Measurements from ENCODE around the gene RPL26. TPM values are rescaled to one million over a fixed set of nuclear protein-coding genes. Genes with fewer than 3 reads are reported as not detected.
"Not testable (repeated sequence)": the region's sequence is repeated elsewhere in the genome, so short reads cannot be mapped to it uniquely, and the experiment has no call there.

Gene RPL26
- total RNA-seq, 5 donors from 2014 or later (not counting 1 experiment from before 2014, with no cell fraction given): 2,515 to 2,978 (median 2,612) TPM

DNA sequence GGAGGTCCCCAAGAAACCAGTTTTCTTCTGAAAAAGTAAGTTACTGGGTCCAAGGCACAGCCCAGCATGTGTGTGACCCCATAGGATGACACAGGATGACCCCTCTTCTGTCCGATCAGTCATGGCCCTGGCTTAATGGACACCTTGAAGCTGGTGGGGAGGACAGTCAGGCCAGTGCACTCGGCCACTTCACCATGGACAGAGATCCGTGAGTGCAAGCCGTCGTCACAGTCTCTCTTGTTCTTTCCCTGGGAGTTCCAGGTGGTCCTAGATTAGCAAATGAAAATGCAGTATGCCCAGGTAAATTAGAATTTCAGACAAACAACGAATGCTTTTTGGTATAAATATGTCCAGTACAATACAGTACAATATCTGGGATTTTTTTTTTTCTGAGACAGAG is 16.0 kb upstream of the RPL26 start:
- peaks cover 3 to 6% (median 4%) of the 10 kb centered on the region in 3 donors for H3K4me1 Mint-ChIP-seq
- Histone ChIP-seq H3K36me3 (ENCODE audit: control insufficient read depth in 2 of 2, extremely low read depth in 1 of 2, insufficient read depth in 1 of 2, low read length in 1 of 2) (no peaks in the 10 kb centered on the region), H3K27me3 (replicated peaks in 1 of 2; ENCODE audit: control insufficient read depth in 2 of 2, extremely low read depth in 1 of 2, insufficient read depth in 2 of 2, low read length in 1 of 2) (peaks cover 0 to 40% of the 10 kb centered on the region in 2 experiments), H3K9me3 (no peaks in the 10 kb centered on the region), H3K27ac (ENCODE audit: low read length) (no peak overlapping the region), H3K4me1 (ENCODE audit: control insufficient read depth in 1 of 2, extremely low read depth in 1 of 2, insufficient read depth in 2 of 2, low read length in 2 of 2) (peaks cover 1 to 6% of the 10 kb centered on the region in 2 experiments), H3K4me3 (ENCODE audit: control insufficient read depth in 1 of 2, extremely low read depth in 1 of 2, low read length in 1 of 2) (no peak overlapping the region)
- CTCF ChIA-PET: no interaction called here
- H3K4me3 Mint-ChIP-seq: no peak overlapping the region
- H3K36me3 Mint-ChIP-seq: no peaks in the 10 kb centered on the region
- no peak overlapping the region for H3K27ac Mint-ChIP-seq
- 81% methylated on average over 5 of the region's 6 CpGs for WGBS (ENCODE audit: insufficient coverage)
- POLR2A ChIA-PET: no interaction called here
- no peaks in the 10 kb centered on the region for H3K9me3 Mint-ChIP-seq
- H3K27me3 Mint-ChIP-seq: peaks cover 20 to 46% of the 10 kb centered on the region in 2 donors
- DNase-seq (no peak), ATAC-seq (replicated peaks in 1 of 4) (no peak)

DNA sequence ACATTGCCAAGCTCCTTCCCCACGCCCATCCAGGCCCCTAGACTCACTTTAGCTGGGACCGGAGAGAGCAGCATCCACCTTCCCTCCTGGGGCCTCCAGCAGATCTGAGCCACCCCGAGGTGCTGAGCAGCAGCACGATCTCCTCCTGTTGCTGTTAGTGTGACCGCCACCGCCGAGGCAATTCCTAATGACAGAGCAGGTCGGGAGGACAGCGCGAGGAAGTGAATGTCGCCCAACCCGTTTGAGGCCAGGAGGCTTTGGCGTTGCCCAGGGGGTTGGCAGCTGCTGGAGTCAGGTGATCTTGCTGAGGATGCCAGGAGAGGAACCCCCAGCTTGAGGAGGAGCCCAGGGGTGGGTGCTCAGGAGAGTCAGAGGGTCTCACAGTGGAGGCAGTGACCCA is 14.6 kb upstream of the RPL26 start, which contains the start of gene RNF222:
Gene RNF222 (minus strand): TSS at position 192 of the 400 bp plus-strand sequence. CDS start 4,366 bp downstream, outside the sequence.
- no peaks in the 10 kb centered on the region for H3K9me3 ChIP-seq
- DNase-seq (no peak), ATAC-seq (replicated peaks in 1 of 4) (no peak)
- no peak within 1 kb of the TSS for H3K4me3 ChIP-seq (ENCODE audit: control insufficient read depth in 1 of 2, extremely low read depth in 1 of 2, low read length in 1 of 2)
- 67% methylated on average over 12 of the region's 13 CpGs for WGBS (ENCODE audit: insufficient coverage)
- H3K27me3 ChIP-seq (replicated peaks in 1 of 2; ENCODE audit: control insufficient read depth in 2 of 2, extremely low read depth in 1 of 2, insufficient read depth in 2 of 2, low read length in 1 of 2): peaks cover 0 to 40% of the 10 kb centered on the region in 2 experiments
- H3K36me3 ChIP-seq (ENCODE audit: control insufficient read depth in 2 of 2, extremely low read depth in 1 of 2, insufficient read depth in 1 of 2, low read length in 1 of 2): no peaks in the 10 kb centered on the region
- ChIA-PET POLR2A (no interaction called here), CTCF (no interaction called here)
- H3K9me3 Mint-ChIP-seq: no peaks in the 10 kb centered on the region
- no peak within 1 kb of the TSS for H3K27ac ChIP-seq (ENCODE audit: low read length)
- H3K4me1 Mint-ChIP-seq: peaks cover 11 to 13% (median 12%) of the 10 kb centered on the region in 3 donors
- no peak within 1 kb of the TSS for H3K4me3 Mint-ChIP-seq
- H3K27me3 Mint-ChIP-seq: peaks cover 14 to 42% of the 10 kb centered on the region in 2 donors
- no peaks in the 10 kb centered on the region for H3K36me3 Mint-ChIP-seq
- peaks cover 6 to 19% of the 10 kb centered on the region in 2 experiments for H3K4me1 ChIP-seq (ENCODE audit: control insufficient read depth in 1 of 2, extremely low read depth in 1 of 2, insufficient read depth in 2 of 2, low read length in 2 of 2)
- H3K27ac Mint-ChIP-seq: no peak within 1 kb of the TSS

DNA sequence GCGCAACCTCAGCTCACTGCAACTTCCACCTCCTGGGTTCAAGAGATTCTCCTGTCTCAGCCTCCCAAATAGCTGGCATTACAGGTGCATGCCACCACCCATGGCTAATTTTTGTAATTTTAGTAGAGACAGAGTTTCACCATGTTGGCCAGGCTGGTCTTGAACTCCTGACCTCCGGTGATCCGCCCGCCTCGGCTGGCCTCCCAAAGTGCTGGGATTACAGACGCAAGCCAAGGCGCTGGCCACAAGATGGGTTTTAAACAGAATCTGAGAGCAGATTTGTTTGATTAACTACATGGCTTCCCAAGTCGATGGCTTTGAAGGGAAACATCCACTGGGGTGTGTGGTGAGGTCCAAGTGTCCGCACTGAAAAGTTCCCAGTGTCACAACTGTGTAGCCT is 11.5 kb upstream of the RPL26 start:
- peaks cover 6 to 27% of the 10 kb centered on the region in 2 experiments for H3K4me1 ChIP-seq (ENCODE audit: control insufficient read depth in 1 of 2, extremely low read depth in 1 of 2, insufficient read depth in 2 of 2, low read length in 2 of 2)
- Mint-ChIP-seq H3K27me3 (peaks cover 0 to 17% of the 10 kb centered on the region in 2 donors), H3K4me1 (peaks cover 12 to 15% (median 15%) of the 10 kb centered on the region in 3 donors)
- 94% methylated on average over 6 of the region's 9 CpGs for WGBS (ENCODE audit: insufficient coverage)
- H3K4me3 Mint-ChIP-seq; H3K36me3 Mint-ChIP-seq; H3K27ac ChIP-seq (ENCODE audit: low read length); DNase-seq; H3K9me3 ChIP-seq; H3K9me3 Mint-ChIP-seq; H3K4me3 ChIP-seq (ENCODE audit: control insufficient read depth in 1 of 2, extremely low read depth in 1 of 2, low read length in 1 of 2); ATAC-seq (replicated peaks in 1 of 4); H3K36me3 ChIP-seq (ENCODE audit: control insufficient read depth in 2 of 2, extremely low read depth in 1 of 2, insufficient read depth in 1 of 2, low read length in 1 of 2); H3K27ac Mint-ChIP-seq: not testable (repeated sequence)
- CTCF ChIA-PET: interaction anchor here in 1 of 2 donors (0.6 to 1.8 kb wide), 5 partner anchors 11 to 351 kb away, joined by 3 to 10 read pairs (median 3); partner anchors contain the start of gene KRABD2
- POLR2A ChIA-PET: interaction anchor here in 1 of 2 donors (1.0 to 1.3 kb wide), 2 partner anchors 12 to 18 kb away, joined by 4 to 5 read pairs; partner anchors contain the start of gene KRABD2
- H3K27me3 ChIP-seq (replicated peaks in 1 of 2; ENCODE audit: control insufficient read depth in 2 of 2, extremely low read depth in 1 of 2, insufficient read depth in 2 of 2, low read length in 1 of 2): peaks cover 0 to 29% of the 10 kb centered on the region in 2 experiments

DNA sequence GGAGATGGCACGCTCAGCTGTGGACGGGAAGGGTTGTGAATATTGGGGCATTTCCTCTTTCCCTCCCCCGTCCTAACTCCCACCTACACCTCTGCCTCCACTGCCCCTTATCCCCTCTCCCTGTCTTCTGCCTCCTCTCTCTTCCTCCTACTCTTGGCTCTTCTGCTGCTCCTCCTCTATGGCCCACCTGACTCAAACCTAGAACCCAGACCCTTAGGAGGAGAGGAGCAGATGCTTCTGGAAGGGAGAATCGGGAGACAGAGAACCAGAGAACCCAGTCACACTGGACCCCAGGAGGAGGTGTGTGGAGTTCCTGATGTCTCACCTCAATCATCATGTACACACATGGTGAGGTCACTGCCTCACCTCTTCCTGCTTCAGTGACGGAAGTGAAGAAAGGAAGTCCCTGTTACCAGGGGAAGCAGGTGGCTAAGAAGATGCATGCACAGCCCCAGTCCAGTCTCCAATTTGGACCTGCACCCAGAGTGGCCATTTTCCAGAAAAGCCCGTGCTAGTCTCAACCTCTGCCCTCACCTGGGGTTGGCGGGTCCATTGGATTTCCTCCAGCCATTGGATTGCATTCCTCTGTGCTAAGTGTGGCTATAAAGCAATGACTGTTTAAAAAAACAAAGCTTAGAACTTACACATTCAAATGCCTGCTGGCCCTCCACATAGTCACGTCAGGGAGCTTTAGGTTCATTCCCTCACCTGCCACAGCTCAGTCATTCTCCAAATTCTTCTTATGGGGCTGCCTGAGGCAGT is 10.7 kb upstream of the RPL26 start:
- peak overlapping the region; percentile 69 for H3K27ac ChIP-seq (ENCODE audit: low read length)
- peaks cover 0 to 17% of the 10 kb centered on the region in 2 donors for H3K27me3 Mint-ChIP-seq
- no peaks in the 10 kb centered on the region for H3K36me3 ChIP-seq (ENCODE audit: control insufficient read depth in 2 of 2, extremely low read depth in 1 of 2, insufficient read depth in 1 of 2, low read length in 1 of 2)
- no peaks in the 10 kb centered on the region for H3K9me3 ChIP-seq
- ATAC-seq (replicated peaks in 1 of 4): peak; percentile 88 to 100 (median 96)
- peak in 34 of 35 experiments; percentile 22 to 79 (median 48) for DNase-seq
- H3K36me3 Mint-ChIP-seq: no peaks in the 10 kb centered on the region
- H3K27ac Mint-ChIP-seq: peak overlapping the region; percentile 80 to 83
- CTCF ChIA-PET: interaction anchor here in 1 of 2 donors (0.6 to 1.8 kb wide), 4 partner anchors 10 to 352 kb away, joined by 3 to 10 read pairs (median 4); partner anchors contain the start of gene KRABD2
- H3K4me1 ChIP-seq (ENCODE audit: control insufficient read depth in 1 of 2, extremely low read depth in 1 of 2, insufficient read depth in 2 of 2, low read length in 2 of 2): peaks cover 6 to 33% of the 10 kb centered on the region in 2 experiments
- peaks cover 0 to 20% of the 10 kb centered on the region in 2 experiments for H3K27me3 ChIP-seq (replicated peaks in 1 of 2; ENCODE audit: control insufficient read depth in 2 of 2, extremely low read depth in 1 of 2, insufficient read depth in 2 of 2, low read length in 1 of 2)
- POLR2A ChIA-PET: interaction anchor here in 1 of 2 donors (1.0 to 1.3 kb wide), 2 partner anchors 12 to 17 kb away, joined by 4 to 5 read pairs; partner anchors contain the start of gene KRABD2
- no peaks in the 10 kb centered on the region for H3K9me3 Mint-ChIP-seq
- peaks cover 12 to 18% (median 15%) of the 10 kb centered on the region in 3 donors for H3K4me1 Mint-ChIP-seq
- H3K4me3 Mint-ChIP-seq: peak overlapping the region in 1 of 3 donors; percentile 56
- WGBS (ENCODE audit: insufficient coverage): no CpG with 5 or more reads among the region's 8 CpGs
- H3K4me3 ChIP-seq (ENCODE audit: control insufficient read depth in 1 of 2, extremely low read depth in 1 of 2, low read length in 1 of 2): no peak overlapping the region

DNA sequence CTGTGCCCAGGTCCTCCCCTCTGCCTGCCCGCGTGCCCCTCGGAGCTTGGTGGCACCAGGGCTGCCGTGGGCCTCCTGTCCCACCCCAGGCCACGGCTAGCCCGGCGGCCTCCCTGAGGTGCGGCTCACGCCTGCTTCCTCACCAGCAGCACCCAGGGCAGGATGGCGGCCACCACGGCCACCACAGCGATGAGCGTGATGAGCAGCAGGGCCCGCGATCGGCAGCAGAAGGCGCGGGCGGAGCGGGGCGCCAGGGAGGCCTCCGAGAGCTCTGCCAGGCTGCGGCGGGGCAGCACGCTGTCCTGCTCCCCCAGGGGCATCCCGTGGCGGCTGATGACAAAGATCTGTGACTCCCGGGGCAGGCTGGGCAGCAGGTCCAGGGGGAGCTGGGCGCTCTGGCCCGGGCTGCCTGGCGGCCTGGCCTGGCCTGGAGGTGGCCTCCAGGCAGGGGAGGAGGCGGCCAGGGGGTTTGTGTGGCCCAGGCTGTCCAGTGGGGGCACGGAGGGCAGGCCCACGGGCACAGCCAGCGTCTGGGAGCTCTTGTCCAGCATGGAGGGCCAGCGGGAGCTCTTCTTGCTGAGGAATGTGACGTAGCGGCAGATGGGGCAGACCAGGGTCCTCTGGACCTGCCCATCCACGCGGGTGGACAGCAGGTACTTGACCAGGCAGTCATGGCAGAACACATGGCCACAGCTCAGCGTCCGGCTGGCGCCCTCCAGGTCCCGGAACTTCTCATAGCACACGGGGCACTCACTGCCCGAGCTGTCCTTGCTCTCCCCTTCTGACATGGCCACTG is 9.9 kb upstream of the RPL26 start:
- Histone ChIP-seq H3K4me1 (ENCODE audit: control insufficient read depth in 1 of 2, extremely low read depth in 1 of 2, insufficient read depth in 2 of 2, low read length in 2 of 2) (peaks cover 6 to 38% of the 10 kb centered on the region in 2 experiments), H3K27me3 (replicated peaks in 1 of 2; ENCODE audit: control insufficient read depth in 2 of 2, extremely low read depth in 1 of 2, insufficient read depth in 2 of 2, low read length in 1 of 2) (peaks cover 0 to 13% of the 10 kb centered on the region in 2 experiments), H3K4me3 (ENCODE audit: control insufficient read depth in 1 of 2, extremely low read depth in 1 of 2, low read length in 1 of 2) (no peak overlapping the region), H3K27ac (ENCODE audit: low read length) (peak overlapping the region; percentile 69), H3K9me3 (no peaks in the 10 kb centered on the region), H3K36me3 (ENCODE audit: control insufficient read depth in 2 of 2, extremely low read depth in 1 of 2, insufficient read depth in 1 of 2, low read length in 1 of 2) (no peaks in the 10 kb centered on the region)
- ATAC-seq (replicated peaks in 1 of 4) (no peak), DNase-seq (no peak)
- Mint-ChIP-seq H3K9me3 (no peaks in the 10 kb centered on the region), H3K4me3 (peak overlapping the region in 1 of 3 donors; percentile 56), H3K36me3 (no peaks in the 10 kb centered on the region), H3K27me3 (peaks cover 0 to 9% of the 10 kb centered on the region in 2 donors), H3K27ac (no peak overlapping the region), H3K4me1 (peaks cover 17 to 22% (median 22%) of the 10 kb centered on the region in 3 donors)
- POLR2A ChIA-PET: no interaction called here
- CTCF ChIA-PET: interaction anchor here in 1 of 2 donors (1.8 kb wide), 1 partner anchor 9 kb away, joined by 10 read pairs; no protein-coding TSS in a partner anchor
- 91% methylated on average over 44 of the region's 46 CpGs for WGBS (ENCODE audit: insufficient coverage)

DNA sequence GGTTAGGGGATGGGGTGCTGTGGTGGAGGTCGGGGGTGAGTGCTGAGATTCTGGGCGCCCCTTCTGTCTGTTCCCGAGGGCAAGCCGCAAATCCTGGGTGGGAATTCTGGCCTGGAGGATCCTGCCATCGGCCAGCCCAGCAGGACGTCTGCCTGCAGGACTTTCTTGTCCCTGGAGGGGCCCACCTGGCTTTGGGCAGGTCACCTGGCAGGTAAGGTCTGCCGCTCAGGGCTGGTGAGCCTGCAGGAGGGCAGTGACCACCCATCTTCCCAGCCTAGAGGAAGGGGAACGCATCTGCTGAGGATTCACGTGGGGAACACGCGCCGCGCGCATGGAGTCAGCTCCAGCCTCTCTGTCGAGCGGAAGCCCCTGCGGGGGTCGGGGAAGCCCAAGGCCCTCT is 9.3 kb upstream of the RPL26 start:
- no peak for DNase-seq
- POLR2A ChIA-PET: no interaction called here
- CTCF ChIA-PET: interaction anchor here in 1 of 2 donors (1.0 kb wide), 1 partner anchor 47 kb away, joined by 4 read pairs; no protein-coding TSS in a partner anchor

More for the DNA sequence above, 9.3 kb upstream of the RPL26 start:
- Histone ChIP-seq H3K27ac (ENCODE audit: low read length) (no peak overlapping the region), H3K4me3 (ENCODE audit: control insufficient read depth in 1 of 2, extremely low read depth in 1 of 2, low read length in 1 of 2) (no peak overlapping the region), H3K36me3 (ENCODE audit: control insufficient read depth in 2 of 2, extremely low read depth in 1 of 2, insufficient read depth in 1 of 2, low read length in 1 of 2) (no peaks in the 10 kb centered on the region), H3K9me3 (no peaks in the 10 kb centered on the region), H3K27me3 (replicated peaks in 1 of 2; ENCODE audit: control insufficient read depth in 2 of 2, extremely low read depth in 1 of 2, insufficient read depth in 2 of 2, low read length in 1 of 2) (peaks cover 0 to 7% of the 10 kb centered on the region in 2 experiments), H3K4me1 (ENCODE audit: control insufficient read depth in 1 of 2, extremely low read depth in 1 of 2, insufficient read depth in 2 of 2, low read length in 2 of 2) (peaks cover 6 to 44% of the 10 kb centered on the region in 2 experiments)
- no peak for ATAC-seq (replicated peaks in 1 of 4)
- no peaks in the 10 kb centered on the region for H3K9me3 Mint-ChIP-seq
- H3K4me1 Mint-ChIP-seq: peaks cover 20 to 26% (median 23%) of the 10 kb centered on the region in 3 donors
- H3K27me3 Mint-ChIP-seq: peaks cover 0 to 4% of the 10 kb centered on the region in 2 donors
- 97% methylated on average over 12 of the region's 18 CpGs for WGBS (ENCODE audit: insufficient coverage)
- no peak overlapping the region for H3K4me3 Mint-ChIP-seq
- no peaks in the 10 kb centered on the region for H3K36me3 Mint-ChIP-seq
- no peak overlapping the region for H3K27ac Mint-ChIP-seq
